Thyroid gland (tissue), 4 donors: ENCODE measurements around the gene RTN4IP1. TPM values are rescaled to one million over a fixed set of nuclear protein-coding genes. Genes with fewer than 3 reads are reported as not detected.

Source experiments
- DNase-seq, 2 donors: peaks; one replicate each; pipeline ENCODE4 v3.0.0-alpha.2; 2019
- H3K27ac ChIP-seq, 3 donors: fragments of 200-600 bp; sonication (generic); 1 replicate in 2 of 3; 2 replicates in 1 of 3; pipeline ENCODE4 v1.5.1; 2016 to 2019; ENCODE audit warnings: mild to moderate bottlenecking in 1 of 3, moderate library complexity in 1 of 3
- H3K27me3 ChIP-seq: fragments of 200-600 bp; sonication (generic); one replicate; pipeline ENCODE4 v1.5.1; 2019
- H3K36me3 ChIP-seq, 2 donors: fragments of 200-600 bp; sonication (generic); one replicate each; pipeline ENCODE4 v1.5.1; 2016 to 2019
- H3K4me1 ChIP-seq, 2 donors: fragments of 200-600 bp; sonication (generic); one replicate each; pipeline ENCODE4 v1.5.1; 2017 to 2019
- H3K4me3 ChIP-seq, 3 donors: fragments of 200-600 bp; sonication (generic); replicated peaks in 1 of 3; 1 replicate in 2 of 3; 2 replicates in 1 of 3; pipeline ENCODE4 v1.5.1; 2016; ENCODE audit warnings: mild to moderate bottlenecking in 1 of 3
- H3K9me3 ChIP-seq: fragments of 200-600 bp; sonication (generic); one replicate; pipeline ENCODE4 v1.5.1; 2017
- CTCF ChIP-seq, 6 experiments: fragments of 200-600 bp in 3 of 6; fragments of 450-650 bp in 3 of 6; sonication (generic) in 3 of 6; IDR thresholded peaks; one replicate each; pipeline ENCODE4 v1.5.1; 2016 to 2019; ENCODE audit warnings: antibody characterized with exemption in 6 of 6, mild to moderate bottlenecking in 2 of 6, inconsistent platforms in 1 of 6, moderate library complexity in 1 of 6
- POLR2A ChIP-seq, 2 donors: fragments of 450-650 bp; IDR thresholded peaks; one replicate each; pipeline ENCODE4 v1.6.1; 2017; ENCODE audit warnings: antibody characterized with exemption in 2 of 2, mild to moderate bottlenecking in 2 of 2, moderate library complexity in 1 of 2
- WGBS, 2 donors: methylation state at CpG; one replicate each; pipeline ENCODE4 v1.1.5; 2017; 5-methylcytosine and 5-hydroxymethylcytosine counted together
- intact Hi-C: fragments of 100-400 bp; cut with DNase I; formaldehyde crosslinking; loops from one replicate; pipeline ENCODE4 v1.15.1; 2023
- total RNA-seq, 4 donors: library from RNA; depleted of rRNA; stranded (reverse); fragments of >200 nt; gene quantifications; one replicate each; pipeline ENCODE4 v1.2.3, GENCODE V29; 2016

The RTN4IP1 gene
- 10 to 100 TPM in 1 of 4 donors, 1 to 10 TPM in 3; 3.6 to 10.9 (median 8.6) TPM for total RNA-seq

- no peaks in the 10 kb centered on the region for H3K9me3 ChIP-seq
- H3K27ac ChIP-seq, result peak within 1 kb of the TSS; percentile 43 to 92 (median 81)
- no peaks in the 10 kb centered on the region for H3K27me3 ChIP-seq
- H3K4me3 ChIP-seq, result peak within 1 kb of the TSS; percentile 21 to 95 (median 50)
- H3K36me3 ChIP-seq, result no peaks in the 10 kb centered on the region
- TF ChIP-seq CTCF (IDR thresholded peaks at IDR 0.05) (no peak), POLR2A (IDR thresholded peaks at IDR 0.05) (peak in 1 of 2 donors; percentile 89)
- WGBS, 2 donors, result 0 to 1% methylated on average over 33 to 46 of the region's 46 CpGs
- intact Hi-C loops, result no loop called here
- peak; percentile 86 for DNase-seq
- peaks cover 14 to 20% of the 10 kb centered on the region in 2 donors for H3K4me1 ChIP-seq
Observed at GRCh38 chr6:106629103-106629858, at the start of gene RTN4IP1, which contains the start of gene QRSL1. RTN4IP1 (minus strand) TSS chr6:106629498; CDS start chr6:106629021, 477 bp downstream. QRSL1 (plus strand) TSS chr6:106629578; CDS start chr6:106629682, 104 bp downstream.

GRCh38 chr6:106677282-106677681, 48.0 kb upstream of the RTN4IP1 start:
- no peak overlapping the region for H3K27ac ChIP-seq
- no peaks in the 10 kb centered on the region for H3K36me3 ChIP-seq
- no peak for DNase-seq
- intact Hi-C loops, result no loop called here
- 78 to 86% methylated on average over 3 of the region's 3 CpGs for WGBS, 2 donors
- no peaks in the 10 kb centered on the region for H3K9me3 ChIP-seq
- TF ChIP-seq POLR2A (IDR thresholded peaks at IDR 0.05), result no peak
- TF ChIP-seq CTCF (IDR thresholded peaks at IDR 0.05), result no peak
- no peak overlapping the region for H3K4me3 ChIP-seq
- no peaks in the 10 kb centered on the region for H3K4me1 ChIP-seq
- no peaks in the 10 kb centered on the region for H3K27me3 ChIP-seq

- Histone ChIP-seq H3K4me3 (no peak overlapping the region), H3K36me3 (no peaks in the 10 kb centered on the region), H3K27me3 (no peaks in the 10 kb centered on the region), H3K9me3 (no peaks in the 10 kb centered on the region), H3K27ac (no peak overlapping the region), H3K4me1 (no peaks in the 10 kb centered on the region)
- DNase-seq, result no peak
- TF ChIP-seq CTCF (IDR thresholded peaks at IDR 0.05) (no peak), POLR2A (IDR thresholded peaks at IDR 0.05) (no peak)
- intact Hi-C loops, result no loop called here
Observed at GRCh38 chr6:106674541-106675229, 45.4 kb upstream of the RTN4IP1 start.

GRCh38 chr6:106671651-106672050, 42.4 kb upstream of the RTN4IP1 start:
- H3K4me1 ChIP-seq, result no peaks in the 10 kb centered on the region
- WGBS, 2 donors, result 94% methylated on average over 3 of the region's 3 CpGs

More at GRCh38 chr6:106671651-106672050, 42.4 kb upstream of the RTN4IP1 start:
- intact Hi-C loops, result no loop called here
- Histone ChIP-seq H3K27me3 (no peaks in the 10 kb centered on the region), H3K4me3 (no peak overlapping the region), H3K36me3 (no peaks in the 10 kb centered on the region), H3K9me3 (no peaks in the 10 kb centered on the region), H3K27ac (no peak overlapping the region)
- no peak for DNase-seq
- TF ChIP-seq POLR2A (IDR thresholded peaks at IDR 0.05), result no peak
- TF ChIP-seq CTCF (IDR thresholded peaks at IDR 0.05), result no peak
